ENCODE data around the gene NQO2. TPM values are rescaled to one million over a fixed set of nuclear protein-coding genes. Genes with fewer than 3 reads are reported as not detected.
"Not testable (repeated sequence)": the region's sequence is repeated elsewhere in the genome, so short reads cannot be mapped to it uniquely, and the experiment has no call there.

The NQO2 gene
- total RNA-seq, 1 donor from 2014 or later = 45.8 TPM

- Mint-ChIP-seq H3K27me3 (no peaks in the 10 kb centered on the region), H3K9me3 (ENCODE audit: low read depth) (no peaks in the 10 kb centered on the region), H3K27ac (peak overlapping the region; percentile 99), H3K4me3 (ENCODE audit: low read depth) (peak overlapping the region; percentile 84), H3K4me1 (ENCODE audit: low read depth) (peaks cover 45% of the 10 kb centered on the region), H3K36me3 (ENCODE audit: insufficient read depth) (peaks cover 2% of the 10 kb centered on the region)
- TF ChIP-seq CTCF (IDR thresholded peaks at IDR 0.05; ENCODE audit: unreplicated experiment) = no peak
- DNase-seq (ENCODE audit: low spot score, unreplicated experiment) = no peak
Measured at GRCh38 chr6:2990248-2990931, 9.3 kb upstream of the NQO2 start.

- Mint-ChIP-seq H3K27me3 (no peaks in the 10 kb centered on the region), H3K4me1 (ENCODE audit: low read depth) (peaks cover 41% of the 10 kb centered on the region), H3K4me3 (ENCODE audit: low read depth) (peak overlapping the region; percentile 84), H3K36me3 (ENCODE audit: insufficient read depth) (peaks cover 2% of the 10 kb centered on the region), H3K9me3 (ENCODE audit: low read depth) (no peaks in the 10 kb centered on the region), H3K27ac (peak overlapping the region; percentile 99)
- no peak for DNase-seq (ENCODE audit: low spot score, unreplicated experiment)
- no peak for TF ChIP-seq CTCF (IDR thresholded peaks at IDR 0.05; ENCODE audit: unreplicated experiment)
Measured at GRCh38 chr6:2990932-2991506, 8.7 kb upstream of the NQO2 start.

GRCh38 chr6:2992330-2992979, 7.2 kb upstream of the NQO2 start:
- Mint-ChIP-seq H3K4me1 (ENCODE audit: low read depth) (peaks cover 33% of the 10 kb centered on the region), H3K9me3 (ENCODE audit: low read depth) (no peaks in the 10 kb centered on the region), H3K27ac (peak overlapping the region; percentile 87), H3K27me3 (no peaks in the 10 kb centered on the region), H3K4me3 (ENCODE audit: low read depth) (no peak overlapping the region), H3K36me3 (ENCODE audit: insufficient read depth) (peaks cover 2% of the 10 kb centered on the region)
- DNase-seq (ENCODE audit: low spot score, unreplicated experiment) = no peak
- TF ChIP-seq CTCF (IDR thresholded peaks at IDR 0.05; ENCODE audit: unreplicated experiment) = no peak

GRCh38 chr6:2993755-2994317, 5.9 kb upstream of the NQO2 start:
- Mint-ChIP-seq H3K36me3 (ENCODE audit: insufficient read depth) (peaks cover 2% of the 10 kb centered on the region), H3K4me1 (ENCODE audit: low read depth) (peaks cover 29% of the 10 kb centered on the region), H3K9me3 (ENCODE audit: low read depth) (no peaks in the 10 kb centered on the region), H3K27me3 (no peaks in the 10 kb centered on the region), H3K27ac (peak overlapping the region; percentile 29), H3K4me3 (ENCODE audit: low read depth) (no peak overlapping the region)
- DNase-seq (ENCODE audit: low spot score, unreplicated experiment) = no peak
- no peak for TF ChIP-seq CTCF (IDR thresholded peaks at IDR 0.05; ENCODE audit: unreplicated experiment)

GRCh38 chr6:2998249-2998997, 1.3 kb upstream of the NQO2 start:
- H3K9me3 Mint-ChIP-seq (ENCODE audit: low read depth); H3K27me3 Mint-ChIP-seq; DNase-seq (ENCODE audit: low spot score, unreplicated experiment); H3K36me3 Mint-ChIP-seq (ENCODE audit: insufficient read depth): not testable (repeated sequence)
- Mint-ChIP-seq H3K4me3 (ENCODE audit: low read depth) (peak overlapping the region; percentile 83), H3K4me1 (ENCODE audit: low read depth) (peaks cover 13% of the 10 kb centered on the region), H3K27ac (peak overlapping the region; percentile 84)
- TF ChIP-seq CTCF (IDR thresholded peaks at IDR 0.05; ENCODE audit: unreplicated experiment) = peak; percentile 56
